HG02943 (cell line): ENCODE measurements around the gene DMAC2.
"Not testable (repeated sequence)": the region's sequence is repeated elsewhere in the genome, so short reads cannot be mapped to it uniquely, and the experiment has no call there.

ENCODE experiments used
- ATAC-seq: cut with Tn5 transposase; IDR thresholded peaks from one replicate; pipeline ENCODE4 v1.9.1; 2021; ENCODE audit warnings: mild to moderate bottlenecking, low read depth, moderate library complexity; ENCODE audit not compliant: unreplicated experiment

DMAC2 gene

DNA sequence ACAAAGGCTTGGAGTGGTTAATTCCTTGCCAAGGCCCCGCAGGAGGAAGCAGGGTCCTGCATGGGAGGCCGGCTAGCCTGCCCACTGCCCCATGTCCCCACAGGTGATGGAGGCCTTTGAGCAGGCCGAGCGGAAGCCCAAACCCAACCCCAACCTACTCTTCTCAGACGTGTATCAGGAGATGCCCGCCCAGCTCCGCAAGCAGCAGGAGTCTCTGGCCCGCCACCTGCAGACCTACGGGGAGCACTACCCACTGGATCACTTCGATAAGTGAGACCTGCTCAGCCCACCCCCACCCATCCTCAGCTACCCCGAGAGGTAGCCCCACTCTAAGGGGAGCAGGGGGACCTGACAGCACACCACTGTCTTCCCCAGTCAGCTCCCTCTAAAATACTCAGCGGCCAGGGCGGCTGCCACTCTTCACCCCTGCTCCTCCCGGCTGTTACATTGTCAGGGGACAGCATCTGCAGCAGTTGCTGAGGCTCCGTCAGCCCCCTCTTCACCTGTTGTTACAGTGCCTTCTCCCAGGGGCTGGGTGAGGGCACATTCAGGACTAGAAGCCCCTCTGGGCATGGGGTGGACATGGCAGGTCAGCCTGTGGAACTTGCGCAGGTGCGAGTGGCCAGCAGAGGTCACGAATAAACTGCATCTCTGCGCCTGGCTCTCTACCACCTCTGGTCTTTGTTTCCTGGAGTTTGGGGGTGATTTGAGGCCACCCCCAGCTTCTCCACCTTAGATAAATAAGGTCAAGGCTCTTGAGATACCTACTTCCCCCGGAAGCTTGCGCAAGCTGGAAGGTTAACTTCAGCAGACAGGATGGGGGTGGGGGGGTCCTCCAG lies 15.2 kb downstream of the DMAC2 start:
- no peak for ATAC-seq

DNA sequence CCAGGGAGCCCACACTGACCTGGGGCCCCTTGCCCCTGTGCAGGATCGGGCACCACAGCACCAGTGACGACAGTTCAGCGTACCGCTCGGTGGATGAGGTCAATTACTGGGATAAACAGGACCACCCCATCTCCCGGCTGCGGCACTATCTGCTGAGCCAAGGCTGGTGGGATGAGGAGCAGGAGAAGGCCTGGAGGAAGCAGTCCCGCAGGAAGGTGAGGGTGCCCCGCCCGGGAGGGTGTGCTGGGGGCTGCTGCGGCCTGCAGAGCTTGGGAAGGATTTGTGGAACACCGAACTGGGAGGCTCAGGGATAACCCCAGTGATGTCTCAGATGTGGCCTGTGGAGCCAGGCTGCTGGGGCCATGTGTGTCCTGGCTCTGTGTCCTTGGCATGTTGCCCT lies 16.8 kb downstream of the DMAC2 start:
- no peak for ATAC-seq

DNA sequence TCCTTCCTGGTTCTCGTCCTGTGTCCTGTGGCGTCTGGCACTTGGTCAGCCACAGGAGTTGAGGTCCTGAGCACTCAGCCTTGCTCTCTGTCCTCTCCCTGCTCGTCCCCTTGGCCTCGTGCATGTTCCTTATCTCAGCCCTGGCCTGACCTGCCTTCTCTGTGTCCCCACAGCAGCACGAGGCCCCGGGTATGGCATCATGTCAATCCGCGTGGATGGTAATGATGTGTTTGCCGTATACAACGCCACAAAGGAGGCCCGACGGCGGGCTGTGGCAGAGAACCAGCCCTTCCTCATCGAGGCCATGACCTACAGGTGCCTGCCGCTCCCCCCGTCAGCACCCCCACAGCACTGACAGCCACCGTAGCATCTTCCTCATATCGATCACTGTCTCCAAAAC lies 17.3 kb downstream of the DMAC2 start:
- ATAC-seq: no peak

DNA sequence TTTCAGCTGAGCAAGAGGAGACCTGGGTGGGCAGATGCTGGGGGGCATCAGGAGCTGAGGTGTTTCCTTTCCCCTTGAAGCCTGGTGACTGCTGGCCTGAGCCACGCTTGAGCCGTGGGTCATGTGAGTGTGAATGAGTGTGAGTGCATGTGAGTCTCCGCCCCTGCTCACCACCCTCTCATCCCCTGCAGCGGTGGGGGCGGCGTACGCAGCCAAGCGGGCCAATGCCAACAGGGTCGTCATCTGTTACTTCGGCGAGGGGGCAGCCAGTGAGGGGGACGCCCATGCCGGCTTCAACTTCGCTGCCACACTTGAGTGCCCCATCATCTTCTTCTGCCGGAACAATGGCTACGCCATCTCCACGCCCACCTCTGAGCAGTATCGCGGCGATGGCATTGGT lies 17.7 kb downstream of the DMAC2 start:
- ATAC-seq: no peak

DNA sequence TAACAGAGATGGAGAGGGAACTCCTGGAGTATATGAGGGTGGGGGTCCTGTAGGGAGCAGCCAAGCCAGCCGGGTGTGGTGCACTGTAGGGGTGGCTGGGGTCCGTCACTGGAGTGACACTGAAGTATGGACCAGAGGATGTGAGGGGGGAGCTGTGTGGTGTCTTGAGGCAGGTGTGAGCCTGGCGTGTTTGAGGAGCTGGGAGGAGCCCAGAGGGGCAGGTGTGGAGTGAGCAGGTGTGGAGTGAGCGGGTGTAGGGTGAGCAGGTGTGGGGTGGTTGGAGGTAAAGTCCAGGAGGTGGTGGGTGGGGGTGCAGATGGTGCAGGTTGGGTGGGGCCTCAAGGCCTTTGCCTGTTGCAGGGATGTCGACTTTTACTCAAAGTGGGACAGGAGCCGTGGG lies 18.4 kb downstream of the DMAC2 start:
- no peak for ATAC-seq

DNA sequence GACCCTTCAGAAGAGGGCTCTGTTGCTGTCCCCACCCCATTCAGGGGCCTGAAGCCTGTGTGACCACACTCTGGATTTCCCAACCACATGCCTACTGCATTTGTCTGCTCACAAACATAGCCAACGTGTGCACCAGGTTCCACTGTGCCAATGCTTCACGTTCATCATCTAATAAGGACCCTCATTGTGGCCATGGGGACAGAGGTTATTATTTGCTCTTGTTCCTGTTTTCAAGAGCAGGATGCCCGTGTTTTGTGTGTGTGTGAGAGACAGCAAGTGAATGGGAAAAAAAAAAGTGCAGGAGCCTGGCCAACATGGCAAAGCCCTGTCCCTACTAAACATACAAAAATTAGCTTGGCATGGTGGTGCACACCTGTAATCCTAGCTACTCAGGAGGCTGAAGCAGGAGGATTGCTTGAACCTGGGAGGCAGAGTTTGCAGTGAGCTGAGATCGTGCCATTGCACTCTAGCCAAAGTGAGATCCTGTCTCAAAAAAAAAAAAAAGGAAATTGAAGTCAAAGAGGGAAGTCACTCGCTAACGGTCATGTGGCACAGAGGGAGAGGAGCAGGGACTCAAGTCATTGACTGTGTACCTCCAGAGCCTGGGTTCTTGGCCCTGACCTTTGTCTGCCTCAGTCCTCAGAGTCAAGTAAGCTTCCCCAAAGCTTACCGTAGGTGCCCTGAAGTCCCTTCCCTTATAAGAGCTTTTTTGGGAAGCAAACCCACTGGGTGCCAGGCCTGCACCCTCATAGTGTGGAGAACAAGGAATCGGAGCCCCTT lies 19.4 kb downstream of the DMAC2 start:
- ATAC-seq: no peak

DNA sequence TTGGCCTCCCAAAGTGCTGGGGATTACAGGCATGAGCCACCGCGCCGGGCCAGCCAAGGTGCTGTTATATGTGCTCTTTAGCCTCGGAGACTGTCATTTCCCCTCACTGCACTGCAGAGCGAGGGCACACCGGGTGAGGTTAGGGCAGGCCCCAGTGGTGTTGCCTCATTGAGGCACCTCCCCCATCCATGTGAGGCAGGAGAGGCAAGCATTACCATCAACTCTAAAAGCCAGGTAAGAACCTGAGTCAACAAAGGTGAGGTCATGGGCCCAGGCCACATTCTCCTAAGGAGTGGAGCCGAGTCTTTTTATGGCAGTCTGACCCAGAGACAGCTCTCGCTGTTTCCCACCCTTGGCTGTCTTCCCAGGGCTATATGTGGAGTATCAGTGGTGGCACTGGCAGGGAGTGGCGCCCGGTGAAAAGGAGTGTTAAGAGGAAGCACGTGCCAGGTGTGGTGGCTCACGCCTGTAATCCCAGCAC lies 23.5 kb downstream of the DMAC2 start:
- no peak for ATAC-seq

DNA sequence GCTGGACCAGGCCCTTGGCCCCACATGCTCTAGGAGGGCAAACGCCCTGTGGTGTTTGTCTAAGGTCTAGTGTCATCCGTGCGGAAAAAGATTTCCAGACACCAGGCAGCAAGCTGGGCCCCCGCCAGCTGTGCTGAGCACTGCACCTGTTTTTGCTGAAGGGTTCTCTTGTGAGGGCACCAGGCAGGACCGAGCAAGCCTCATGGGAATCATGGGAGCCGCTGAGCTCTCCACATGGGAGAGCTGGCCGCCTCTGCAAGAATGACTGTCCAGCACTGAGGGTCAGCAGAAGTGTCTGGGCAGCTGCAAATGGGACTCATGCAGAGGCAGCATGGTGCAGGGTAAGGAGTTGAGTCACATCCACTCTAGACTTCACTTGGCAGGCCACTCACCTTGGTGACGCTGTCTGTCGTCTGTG lies 24.5 kb downstream of the DMAC2 start:
- no peak for ATAC-seq

DNA sequence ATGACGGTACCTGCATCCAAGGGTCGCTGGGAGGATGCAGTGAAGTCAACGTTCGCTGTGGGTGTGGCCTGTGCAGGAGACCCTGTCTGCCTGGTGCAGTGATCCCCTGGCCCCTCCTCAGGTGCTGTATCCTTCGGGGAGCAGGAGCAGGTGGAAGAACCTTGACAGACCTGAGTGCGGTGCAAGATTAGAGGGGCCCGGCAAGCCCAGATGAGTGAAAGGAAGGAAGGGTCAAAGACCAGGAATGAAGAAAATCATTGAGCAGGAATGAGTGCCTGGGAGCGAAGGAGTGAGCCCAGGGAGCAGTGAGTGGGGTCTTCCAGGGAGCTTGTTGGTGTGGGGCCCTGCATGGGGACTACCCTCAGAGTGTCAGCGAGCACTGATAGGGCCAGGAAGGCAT lies 25.3 kb downstream of the DMAC2 start:
- ATAC-seq: no peak

DNA sequence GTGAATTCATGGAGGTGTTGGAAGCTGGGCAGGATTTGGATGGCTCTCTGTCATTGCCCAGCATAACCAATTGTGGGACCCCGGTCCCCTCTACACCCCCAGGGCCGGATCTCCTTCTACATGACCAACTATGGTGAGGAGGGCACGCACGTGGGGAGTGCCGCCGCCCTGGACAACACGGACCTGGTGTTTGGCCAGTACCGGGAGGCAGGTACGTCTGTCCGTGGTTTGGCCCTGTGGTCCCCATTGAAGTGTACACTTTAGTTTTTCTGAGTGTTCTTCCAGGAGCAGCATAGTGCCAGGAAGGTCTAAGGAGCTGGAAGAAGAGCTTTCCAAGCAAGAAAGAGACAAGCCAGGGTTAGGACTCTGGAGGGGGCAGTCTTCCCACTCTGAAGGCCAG lies 25.8 kb downstream of the DMAC2 start:
- no peak for ATAC-seq

DNA sequence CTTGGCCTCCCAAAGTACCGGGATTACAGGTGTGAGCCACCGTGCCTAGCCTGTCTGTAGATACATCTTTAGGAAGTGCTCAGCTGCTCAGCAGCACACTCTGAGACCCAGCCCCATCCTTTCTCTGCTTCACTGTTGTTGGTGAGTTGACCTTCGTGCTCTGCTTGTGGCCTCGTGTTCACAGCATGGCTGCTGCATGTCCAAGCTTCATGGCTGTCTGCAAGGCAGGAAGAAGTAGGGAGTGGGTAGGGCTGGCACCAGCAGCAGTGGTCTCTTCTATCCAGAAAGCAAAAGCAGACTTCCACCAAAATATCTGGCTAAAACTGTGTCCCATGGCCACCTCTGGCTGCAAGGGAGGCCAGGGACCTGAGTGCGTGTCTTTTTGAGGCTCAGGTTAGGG lies 26.8 kb downstream of the DMAC2 start:
- ATAC-seq: no peak

DNA sequence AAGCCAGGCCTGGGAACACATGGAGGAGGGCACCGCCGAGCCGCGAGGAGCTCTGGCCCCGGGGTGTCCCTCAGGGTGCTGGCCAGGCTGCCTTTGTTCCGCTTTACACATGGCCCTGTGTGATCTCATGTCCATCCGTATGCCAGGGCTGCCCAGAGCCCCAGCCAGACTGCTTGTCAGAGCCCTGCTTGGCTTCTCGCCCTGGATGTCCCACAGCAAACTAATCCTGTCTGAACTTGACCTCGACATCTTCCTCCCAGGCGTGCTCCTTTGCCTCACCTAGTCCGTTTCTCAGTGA lies 27.8 kb downstream of the DMAC2 start:
- no peak for ATAC-seq

DNA sequence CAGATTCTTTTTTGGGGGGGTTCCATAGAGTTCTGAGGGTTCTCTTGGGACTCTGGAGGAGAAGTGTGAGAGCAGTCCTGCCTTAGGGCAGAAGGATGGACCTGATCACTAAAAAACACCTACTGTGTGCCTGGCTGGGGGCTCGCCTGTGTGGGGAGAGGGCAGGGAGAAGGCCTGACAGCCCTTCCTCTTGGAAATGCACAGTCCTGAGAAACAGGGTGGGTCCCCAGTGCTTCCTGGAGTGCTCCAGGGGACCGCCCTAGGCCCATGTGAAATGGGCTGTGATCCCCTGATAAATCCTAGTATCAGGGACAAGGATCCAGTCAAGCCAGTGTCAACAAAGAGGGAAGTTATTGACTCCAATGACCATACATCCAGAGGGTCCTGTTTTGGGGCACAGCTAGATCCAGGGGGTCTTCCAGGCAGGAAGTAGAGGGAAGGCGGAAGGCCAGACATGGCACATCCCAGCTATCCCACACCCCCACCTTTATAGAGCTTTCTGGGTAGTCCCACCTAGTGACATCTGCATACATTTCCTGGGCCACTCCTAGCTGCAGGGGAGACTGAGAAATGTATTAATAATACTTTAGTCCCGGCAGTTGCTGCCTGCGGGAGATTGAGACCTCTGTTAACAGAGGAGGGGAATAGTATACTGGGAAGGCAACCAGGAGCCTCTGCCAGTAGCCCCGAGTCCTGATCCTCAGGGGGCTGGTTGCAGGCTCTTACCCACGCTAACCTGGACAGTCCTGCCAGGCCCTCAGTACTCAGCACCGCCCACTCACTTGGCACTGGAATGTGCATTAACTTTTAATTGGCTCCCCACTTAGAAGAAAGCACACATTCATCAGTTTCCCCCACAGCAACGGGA lies 28.4 kb downstream of the DMAC2 start:
- ATAC-seq: no peak

DNA sequence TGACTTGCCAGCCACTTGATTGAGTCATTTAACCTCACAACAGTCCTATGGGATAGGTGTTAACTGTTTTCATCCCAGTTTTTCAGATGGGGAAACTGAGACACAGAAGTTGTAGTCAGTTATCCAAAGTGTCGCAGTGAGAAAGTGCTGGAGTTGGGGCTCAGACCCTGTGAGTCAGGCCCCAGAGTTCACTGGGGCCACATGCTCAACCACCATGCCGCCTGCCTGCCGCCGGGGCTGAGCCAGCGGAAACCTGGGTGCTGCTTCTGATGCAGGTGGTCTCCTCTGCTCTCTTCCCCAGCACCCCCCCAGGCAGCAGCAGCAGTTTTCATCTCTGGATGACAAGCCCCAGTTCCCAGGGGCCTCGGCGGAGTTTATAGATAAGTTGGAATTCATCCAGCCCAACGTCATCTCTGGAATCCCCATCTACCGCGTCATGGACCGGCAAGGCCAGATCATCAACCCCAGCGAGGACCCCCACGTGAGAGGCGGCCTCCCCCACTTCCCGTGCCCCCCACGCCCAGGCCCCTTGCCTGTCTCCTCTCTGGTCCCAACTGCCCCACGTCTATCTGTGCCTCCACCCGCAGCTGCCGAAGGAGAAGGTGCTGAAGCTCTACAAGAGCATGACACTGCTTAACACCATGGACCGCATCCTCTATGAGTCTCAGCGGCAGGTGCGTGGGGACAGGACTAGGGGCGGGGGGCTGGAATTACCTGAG lies 29.2 kb downstream of the DMAC2 start:
- ATAC-seq: no peak

DNA sequence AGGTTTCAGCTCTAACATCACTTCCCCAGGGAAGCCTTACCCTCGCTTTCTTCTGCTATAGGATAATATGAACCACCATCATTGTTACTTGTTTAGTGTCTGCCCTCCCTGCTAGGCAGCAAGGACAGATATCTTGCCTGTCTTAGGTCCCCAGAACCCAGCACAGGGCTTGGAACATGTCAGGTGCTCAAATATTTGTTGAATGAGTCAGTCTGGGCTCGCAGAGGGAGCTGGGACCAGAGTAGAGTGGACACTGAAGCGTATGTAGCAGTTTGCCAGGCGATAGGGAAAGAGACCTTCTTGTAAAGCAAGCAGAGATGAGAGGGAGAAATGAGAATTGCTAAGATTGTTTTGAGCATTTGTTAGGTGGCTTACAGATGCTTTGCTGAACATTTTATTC lies 30.4 kb downstream of the DMAC2 start:
- ATAC-seq: no peak

DNA sequence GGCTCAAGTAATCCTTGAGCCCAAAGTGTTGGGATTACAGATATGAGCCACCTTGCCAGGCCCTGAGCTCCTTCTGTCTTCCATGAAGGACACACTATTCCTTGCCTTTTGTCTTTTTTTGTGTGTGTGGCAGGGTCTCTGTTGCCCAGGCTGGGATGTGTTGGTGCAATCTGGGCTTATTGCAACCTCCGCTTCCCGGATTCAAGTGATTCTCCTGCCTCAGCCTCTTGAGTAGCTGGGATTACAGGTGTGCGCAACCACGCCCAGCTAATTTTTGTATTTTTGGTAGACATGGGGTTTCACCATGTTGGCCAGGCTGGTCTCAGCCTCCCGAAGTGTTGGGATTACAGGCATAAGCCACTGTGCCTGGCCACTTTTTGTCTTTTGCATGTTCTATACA lies 30.9 kb downstream of the DMAC2 start:
- not testable (repeated sequence) for ATAC-seq

DNA sequence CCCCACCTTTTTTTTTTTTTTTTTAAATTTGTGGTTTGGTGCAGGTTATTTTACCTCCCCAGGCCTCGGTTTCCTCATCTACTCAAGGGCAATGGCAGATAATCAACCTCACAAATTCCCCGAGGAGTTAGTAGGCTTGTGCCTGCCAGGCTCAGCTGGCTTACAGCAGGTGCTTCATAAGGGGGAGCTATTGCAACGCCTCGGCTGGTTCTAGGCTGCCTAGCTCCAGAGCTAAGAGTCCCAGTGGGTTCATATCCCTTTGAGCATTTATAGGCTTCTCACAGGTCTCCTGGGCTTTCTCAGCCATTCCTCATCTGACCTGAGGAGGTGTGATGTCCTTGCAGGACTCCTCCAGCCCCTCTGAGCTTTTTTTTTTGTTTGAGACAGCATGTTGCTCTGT lies 31.5 kb downstream of the DMAC2 start:
- ATAC-seq: no peak

DNA sequence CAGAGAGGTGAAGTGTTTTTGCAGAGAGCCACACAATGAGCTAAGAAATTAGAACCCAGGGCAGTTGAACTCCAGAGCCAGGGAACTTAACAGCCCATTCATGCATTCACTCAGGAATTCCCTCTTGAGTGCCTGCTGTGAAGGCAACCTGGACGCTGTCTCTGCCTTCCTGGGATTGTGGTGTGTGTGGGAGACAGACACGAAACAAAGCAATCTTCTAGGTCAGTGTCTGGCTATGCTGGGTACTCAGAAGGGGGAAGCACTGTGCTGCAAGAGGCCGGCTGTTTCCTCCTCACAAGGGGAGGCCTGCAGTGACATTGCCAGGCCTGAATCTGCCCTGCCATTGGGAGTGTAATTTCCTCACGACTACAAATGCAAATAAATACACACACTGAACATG lies 32.4 kb downstream of the DMAC2 start:
- ATAC-seq: no peak

DNA sequence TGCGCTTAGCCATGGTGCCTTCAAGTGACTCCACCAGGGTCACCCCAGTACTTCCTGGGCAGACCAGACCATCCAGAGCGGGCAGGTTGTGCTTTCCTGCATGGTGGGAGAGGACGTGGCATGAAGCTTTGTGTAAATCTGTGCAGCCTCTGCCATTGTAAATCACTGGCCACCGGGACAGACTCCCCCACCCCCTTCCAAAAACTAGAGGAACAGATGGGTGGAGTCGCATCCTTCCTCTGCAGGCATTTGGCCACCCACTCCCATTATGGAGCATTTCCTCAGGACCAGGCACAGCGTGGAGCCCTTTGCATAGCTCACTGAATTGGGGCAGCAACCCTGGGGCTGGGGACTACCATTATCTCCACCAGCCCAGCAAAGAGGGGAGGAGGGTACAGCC lies 33.9 kb downstream of the DMAC2 start:
- no peak for ATAC-seq

DNA sequence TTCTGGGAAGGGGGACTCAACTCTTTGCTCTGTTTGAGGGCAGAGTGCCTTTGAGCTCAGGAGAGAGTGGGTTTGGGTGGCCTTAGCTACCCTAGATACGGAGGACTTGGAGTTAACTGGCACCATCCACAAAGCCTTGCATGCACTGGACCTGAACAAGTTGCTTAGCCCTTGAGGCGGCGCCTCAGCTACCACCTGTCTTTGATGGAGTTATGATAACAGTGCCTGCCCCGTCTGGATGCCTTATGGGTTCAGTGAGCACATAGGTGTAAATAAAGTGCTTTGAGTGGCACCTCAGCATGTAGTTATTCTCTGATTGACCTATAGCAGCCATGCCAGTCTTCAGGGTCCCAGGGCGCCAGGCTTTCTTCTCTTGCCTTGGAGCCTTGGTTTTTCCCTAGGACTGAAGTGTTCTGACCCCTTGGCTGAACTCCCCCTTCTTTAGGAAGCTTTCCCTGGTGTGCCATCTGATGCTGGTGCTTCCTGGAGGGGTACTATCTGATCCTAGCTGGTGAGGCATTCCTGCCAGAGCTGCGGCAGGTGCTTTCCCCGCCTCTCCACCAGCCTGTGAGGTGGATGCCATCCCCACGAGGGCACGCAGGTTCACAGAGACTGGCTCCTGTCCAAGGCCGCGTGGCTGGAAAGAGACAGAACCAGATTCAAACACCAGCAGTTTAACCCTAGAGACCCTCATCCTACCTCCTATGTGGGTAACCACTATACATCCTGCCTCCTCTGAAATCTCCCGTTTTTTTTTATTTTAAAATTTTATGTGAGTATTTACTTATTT lies 36.3 kb downstream of the DMAC2 start:
- ATAC-seq: no peak
